Endothelial cell (in vitro differentiated cells): ENCODE data around the gene CHIC1. TPM values are rescaled to one million over a fixed set of nuclear protein-coding genes. Genes with fewer than 3 reads are reported as not detected.
"Not testable (repeated sequence)": the region's sequence is repeated elsewhere in the genome, so short reads cannot be mapped to it uniquely, and the experiment has no call there.

ENCODE experiments used
- DNase-seq: peaks from one replicate; pipeline ENCODE4 v3.0.0; 2021; ENCODE audit warnings: low spot score
- H3K27ac Mint-ChIP-seq: one replicate; pipeline ENCODE4 v1.8.0; 2021; ENCODE audit warnings: mixed read lengths, inconsistent platforms; ENCODE audit not compliant: unreplicated experiment
- H3K27me3 Mint-ChIP-seq: one replicate; pipeline ENCODE4 v1.8.0; 2021; ENCODE audit warnings: mild to moderate bottlenecking, moderate library complexity, mixed read lengths, inconsistent platforms; ENCODE audit not compliant: unreplicated experiment
- H3K36me3 Mint-ChIP-seq: one replicate; pipeline ENCODE4 v1.8.0; 2021; ENCODE audit warnings: mild to moderate bottlenecking, low read depth, mixed read lengths, inconsistent platforms; ENCODE audit not compliant: unreplicated experiment
- H3K4me1 Mint-ChIP-seq: one replicate; pipeline ENCODE4 v1.8.0; 2021; ENCODE audit warnings: mild to moderate bottlenecking, mixed read lengths, inconsistent platforms; ENCODE audit not compliant: unreplicated experiment
- H3K4me3 Mint-ChIP-seq: one replicate; pipeline ENCODE4 v1.8.0; 2021; ENCODE audit warnings: mild to moderate bottlenecking, mixed read lengths, inconsistent platforms; ENCODE audit not compliant: unreplicated experiment
- H3K9me3 Mint-ChIP-seq: one replicate; pipeline ENCODE4 v1.8.0; 2021; ENCODE audit warnings: mixed read lengths, inconsistent platforms; ENCODE audit not compliant: unreplicated experiment
- long read RNA-seq: library from polyadenylated mRNA; unstranded; transcript quantifications from one replicate; pipeline ENCODE4 v2.0.0, GENCODE V29; 2020; ENCODE audit not compliant: unreplicated experiment
- total RNA-seq: library from RNA; stranded (reverse); fragmentation: NEBNext Ultra II Directional; extraction: Animal tissue kit (Norgen Biotek cat#: 25700); gene quantifications from one replicate; pipeline ENCODE4 v1.2.1, GENCODE V29; 2021; ENCODE audit not compliant: unreplicated experiment
- TF ChIP-seq, protein P1 (sequence below): fragments of 200-600 bp; sonication (generic); IDR thresholded peaks from one replicate; pipeline ENCODE4 v1.5.0; 2021; ENCODE audit warnings: antibody characterized with exemption; ENCODE audit not compliant: unreplicated experiment

The CHIC1 gene
- 7.4 TPM for total RNA-seq
- long read RNA-seq, result 0 reads

DNA sequence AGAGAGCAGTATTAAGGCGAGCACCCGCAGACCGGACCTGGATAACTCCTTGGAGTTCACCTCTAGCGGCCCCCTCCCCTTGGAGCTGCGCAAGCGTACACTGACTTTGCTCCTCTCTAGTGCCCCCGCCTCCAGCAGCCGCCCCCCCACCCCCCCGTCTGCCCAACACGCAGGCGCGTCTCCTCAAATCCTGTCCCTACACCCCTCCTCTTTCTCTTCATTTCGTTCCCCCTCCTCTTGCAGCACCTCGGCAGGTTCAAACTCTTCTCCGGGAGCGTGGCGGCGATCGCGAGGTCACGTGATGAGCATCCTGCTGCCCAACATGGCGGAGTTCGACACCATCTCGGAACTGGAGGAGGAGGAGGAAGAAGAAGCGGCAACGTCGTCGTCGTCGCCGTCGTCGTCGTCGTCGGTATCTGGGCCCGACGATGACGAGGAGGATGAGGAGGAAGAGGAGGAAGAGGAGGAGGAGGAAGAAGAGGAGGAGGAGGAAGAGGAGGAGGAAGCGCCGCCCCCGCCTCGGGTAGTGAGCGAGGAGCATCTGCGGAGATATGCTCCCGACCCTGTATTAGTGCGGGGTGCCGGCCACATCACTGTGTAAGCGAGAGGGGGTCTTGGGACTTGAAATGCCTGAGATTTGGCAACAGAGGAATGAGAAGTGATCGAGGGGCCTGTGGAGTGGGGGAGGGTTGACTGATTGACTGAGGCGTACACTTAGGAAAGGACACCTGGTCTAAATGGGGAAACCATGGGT, at the start of gene CHIC1:
TSS of gene CHIC1 (plus strand) at position 214 of the 754 bp plus-strand sequence. CDS start at position 302, 88 bp downstream.
- peak within 1 kb of the TSS; percentile 100 for H3K4me3 Mint-ChIP-seq
- H3K36me3 Mint-ChIP-seq, result no peaks in the 10 kb centered on the region
- TF ChIP-seq, protein P1, sequence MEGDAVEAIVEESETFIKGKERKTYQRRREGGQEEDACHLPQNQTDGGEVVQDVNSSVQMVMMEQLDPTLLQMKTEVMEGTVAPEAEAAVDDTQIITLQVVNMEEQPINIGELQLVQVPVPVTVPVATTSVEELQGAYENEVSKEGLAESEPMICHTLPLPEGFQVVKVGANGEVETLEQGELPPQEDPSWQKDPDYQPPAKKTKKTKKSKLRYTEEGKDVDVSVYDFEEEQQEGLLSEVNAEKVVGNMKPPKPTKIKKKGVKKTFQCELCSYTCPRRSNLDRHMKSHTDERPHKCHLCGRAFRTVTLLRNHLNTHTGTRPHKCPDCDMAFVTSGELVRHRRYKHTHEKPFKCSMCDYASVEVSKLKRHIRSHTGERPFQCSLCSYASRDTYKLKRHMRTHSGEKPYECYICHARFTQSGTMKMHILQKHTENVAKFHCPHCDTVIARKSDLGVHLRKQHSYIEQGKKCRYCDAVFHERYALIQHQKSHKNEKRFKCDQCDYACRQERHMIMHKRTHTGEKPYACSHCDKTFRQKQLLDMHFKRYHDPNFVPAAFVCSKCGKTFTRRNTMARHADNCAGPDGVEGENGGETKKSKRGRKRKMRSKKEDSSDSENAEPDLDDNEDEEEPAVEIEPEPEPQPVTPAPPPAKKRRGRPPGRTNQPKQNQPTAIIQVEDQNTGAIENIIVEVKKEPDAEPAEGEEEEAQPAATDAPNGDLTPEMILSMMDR, result no peak
- peaks cover 7% of the 10 kb centered on the region for H3K4me1 Mint-ChIP-seq
- H3K27ac Mint-ChIP-seq, result peak within 1 kb of the TSS; percentile 96
- peak; percentile 62 for DNase-seq
- H3K27me3 Mint-ChIP-seq, result peaks cover 2% of the 10 kb centered on the region
- H3K9me3 Mint-ChIP-seq, result no peaks in the 10 kb centered on the region

DNA sequence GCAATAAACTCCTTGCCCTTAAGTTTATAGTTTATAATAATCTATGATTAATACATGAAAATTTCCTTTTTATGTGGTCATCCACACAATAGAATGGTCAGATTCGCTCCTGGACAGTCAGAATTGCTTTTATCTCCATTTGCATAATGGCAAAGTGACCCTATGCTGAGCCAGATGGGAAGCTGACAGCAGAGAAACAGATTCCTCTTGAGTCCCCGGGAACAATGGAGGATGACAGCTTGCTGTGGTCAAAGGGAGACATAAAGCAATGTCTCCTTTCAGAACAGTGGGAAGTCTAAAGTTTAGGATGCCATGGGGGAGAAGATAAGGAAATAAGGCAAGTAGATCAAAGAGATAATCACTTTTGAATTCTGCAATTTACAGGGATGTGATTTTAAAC, 40.2 kb upstream of the CHIC1 start:
- not testable (repeated sequence) for H3K4me3 Mint-ChIP-seq, H3K36me3 Mint-ChIP-seq, H3K4me1 Mint-ChIP-seq, H3K27me3 Mint-ChIP-seq, DNase-seq, H3K9me3 Mint-ChIP-seq, H3K27ac Mint-ChIP-seq

DNA sequence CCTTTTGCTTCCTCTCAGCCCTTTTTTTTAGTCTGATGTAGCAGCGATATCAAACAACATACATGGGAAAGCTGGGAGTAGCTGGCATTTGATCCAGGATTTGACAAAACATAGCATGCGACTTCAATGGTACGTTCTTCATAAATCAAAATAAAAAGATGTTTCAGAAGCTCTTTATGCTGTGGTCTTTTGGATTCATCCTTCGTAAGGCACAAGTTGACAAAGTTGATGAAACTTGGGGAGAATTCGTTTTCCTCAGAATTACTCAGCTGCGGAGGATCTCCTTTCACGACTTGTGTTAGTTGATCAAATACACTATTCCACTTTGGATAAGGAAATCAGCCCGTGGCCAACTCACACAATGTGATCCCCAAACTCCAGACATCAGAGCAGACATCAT, 38.1 kb upstream of the CHIC1 start:
- H3K27me3 Mint-ChIP-seq, result no peaks in the 10 kb centered on the region
- H3K27ac Mint-ChIP-seq, result no peak overlapping the region
- TF ChIP-seq, protein P1, result no peak
- no peaks in the 10 kb centered on the region for H3K9me3 Mint-ChIP-seq
- no peak for DNase-seq
- no peaks in the 10 kb centered on the region for H3K4me1 Mint-ChIP-seq
- no peak overlapping the region for H3K4me3 Mint-ChIP-seq
- H3K36me3 Mint-ChIP-seq, result no peaks in the 10 kb centered on the region

DNA sequence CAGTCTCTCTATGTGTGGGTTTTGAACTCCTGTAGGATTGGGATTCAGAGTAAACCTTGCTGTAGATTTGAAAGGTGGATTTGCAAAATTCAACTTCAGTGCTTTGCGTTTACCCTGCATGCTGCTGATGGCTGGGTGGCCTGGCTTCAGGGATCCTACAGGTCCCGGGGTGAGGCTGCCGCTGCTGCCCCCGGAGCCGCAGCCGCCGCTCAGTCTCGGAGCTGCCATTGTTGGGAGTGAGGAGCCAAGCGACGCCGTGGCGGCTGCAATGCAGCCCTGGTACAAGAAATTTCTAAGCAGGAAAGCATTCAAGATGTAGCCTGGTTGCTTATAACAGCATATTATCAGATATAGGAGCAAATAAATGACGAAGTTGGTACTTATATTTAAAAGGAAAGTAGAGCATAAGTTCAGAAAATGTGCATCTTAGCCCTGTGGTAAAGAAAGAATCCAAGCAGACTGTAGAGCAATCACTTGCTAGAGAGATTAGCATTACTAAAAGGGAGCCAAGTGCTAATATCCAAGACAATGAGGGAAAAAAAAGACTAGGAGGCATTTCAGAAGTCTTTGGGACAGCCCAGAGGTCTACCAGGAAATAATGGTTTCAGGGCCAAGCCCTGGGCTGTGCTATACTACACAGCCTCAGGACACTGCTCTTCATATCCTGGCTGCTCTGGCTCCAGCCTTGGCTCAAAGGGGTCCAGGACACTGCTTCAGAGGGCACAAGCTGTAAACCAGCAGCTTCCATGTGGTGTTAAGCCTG, 36.9 kb upstream of the CHIC1 start:
- TF ChIP-seq, protein P1, result no peak
- no peak overlapping the region for H3K4me3 Mint-ChIP-seq
- H3K36me3 Mint-ChIP-seq, result peaks cover 5% of the 10 kb centered on the region
- no peaks in the 10 kb centered on the region for H3K27me3 Mint-ChIP-seq
- no peaks in the 10 kb centered on the region for H3K4me1 Mint-ChIP-seq
- H3K27ac Mint-ChIP-seq, result no peak overlapping the region
- no peak for DNase-seq
- H3K9me3 Mint-ChIP-seq, result peaks cover 6% of the 10 kb centered on the region

DNA sequence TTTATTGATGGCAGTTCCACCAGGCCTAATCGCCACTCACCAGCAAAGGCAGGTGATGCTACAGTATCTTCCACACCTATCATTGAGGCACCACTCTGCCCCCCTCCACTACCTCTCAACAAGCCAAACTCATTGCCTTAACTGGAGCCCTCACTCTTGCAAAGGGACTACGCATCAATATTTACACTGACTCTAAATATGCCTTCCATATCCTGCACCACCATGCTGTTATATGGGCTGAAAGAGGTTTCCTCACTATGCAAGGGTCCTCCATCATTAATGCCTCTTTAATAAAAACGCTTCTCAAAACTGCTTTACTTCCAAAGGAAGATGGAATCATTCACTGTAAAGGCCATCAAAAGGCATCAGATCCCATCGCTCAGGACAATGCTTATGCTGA, 31.3 kb upstream of the CHIC1 start:
- not testable (repeated sequence) for H3K4me1 Mint-ChIP-seq, H3K4me3 Mint-ChIP-seq, H3K27ac Mint-ChIP-seq, DNase-seq, H3K9me3 Mint-ChIP-seq, H3K27me3 Mint-ChIP-seq, H3K36me3 Mint-ChIP-seq

DNA sequence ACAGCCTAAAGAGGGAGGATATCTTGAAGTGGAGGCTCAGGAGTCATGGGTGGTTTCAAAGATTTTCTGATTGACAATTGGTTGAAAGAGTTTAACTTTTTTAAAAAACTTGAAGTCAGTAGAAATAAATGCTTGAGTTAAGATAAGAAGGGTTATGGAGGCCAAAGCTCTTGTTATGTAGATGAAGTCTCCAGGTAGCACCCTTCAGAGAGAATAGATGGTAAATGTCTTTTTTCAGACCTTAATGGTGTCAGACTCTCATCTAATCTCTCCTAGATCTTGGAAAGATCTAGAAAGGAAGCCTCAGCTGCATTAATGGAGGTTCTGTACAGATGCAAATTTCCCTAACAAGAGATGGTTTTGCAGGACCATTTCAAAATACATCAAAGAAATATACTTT, 6.8 kb upstream of the CHIC1 start:
- H3K36me3 Mint-ChIP-seq, result no peaks in the 10 kb centered on the region
- no peaks in the 10 kb centered on the region for H3K4me1 Mint-ChIP-seq
- no peak overlapping the region for H3K4me3 Mint-ChIP-seq
- no peaks in the 10 kb centered on the region for H3K27me3 Mint-ChIP-seq
- H3K9me3 Mint-ChIP-seq, result no peaks in the 10 kb centered on the region
- TF ChIP-seq, protein P1, result no peak
- no peak overlapping the region for H3K27ac Mint-ChIP-seq
- no peak for DNase-seq
